Natural killer cell (primary cell): ENCODE results near the gene GRK1. TPM values are rescaled to one million over a fixed set of nuclear protein-coding genes. Genes with fewer than 3 reads are reported as not detected.

Experiments used
- ATAC-seq, 3 donors: fragments of 150-1000 bp in 2 of 3; fragments of 200-7000 bp in 1 of 3; cut with Tn5 transposase; 1 replicate in 1 of 3; 2 replicates in 2 of 3; pipeline ENCODE4 v1.10.0; 2021; ENCODE audit warnings: mild to moderate bottlenecking in 2 of 3, moderate library complexity in 2 of 3
- DNase-seq, 2 donors: peaks; one replicate each; pipeline versions ENCODE4 v3.0.0 to v3.0.0-alpha.2; 2013 to 2021; ENCODE audit warnings: mixed read lengths in 1 of 2
- H3K27ac ChIP-seq: one replicate; pipeline ENCODE4 v1.5.1; 2013; ENCODE audit warnings: mild to moderate bottlenecking, low read length
- H3K27me3 ChIP-seq: one replicate; pipeline ENCODE4 v1.6.1; 2013; ENCODE audit warnings: low read length; ENCODE audit not compliant: control insufficient read depth, insufficient read depth
- H3K36me3 ChIP-seq: one replicate; pipeline ENCODE4 v1.6.1; 2013; ENCODE audit warnings: low read length; ENCODE audit not compliant: control insufficient read depth, insufficient read depth
- H3K4me1 ChIP-seq: one replicate; pipeline ENCODE4 v1.6.1; 2013; ENCODE audit warnings: low read length; ENCODE audit not compliant: control insufficient read depth, insufficient read depth
- H3K4me3 ChIP-seq: one replicate; pipeline ENCODE4 v1.5.1; 2013; ENCODE audit warnings: low read length
- H3K9me3 ChIP-seq: one replicate; pipeline ENCODE4 v1.6.1; 2013; ENCODE audit warnings: low read length; ENCODE audit not compliant: control insufficient read depth, insufficient read depth
- H3K27ac Mint-ChIP-seq, 2 donors: one replicate each; pipeline ENCODE4 v1.8.0; 2022; ENCODE audit warnings: mild to moderate bottlenecking in 2 of 2, mixed read lengths in 2 of 2, moderate library complexity in 1 of 2
- H3K27me3 Mint-ChIP-seq, 2 donors: one replicate each; pipeline ENCODE4 v1.8.0; 2022; ENCODE audit warnings: low read depth in 2 of 2, mixed read lengths in 2 of 2
- H3K36me3 Mint-ChIP-seq: one replicate; pipeline ENCODE4 v1.8.0; 2022; ENCODE audit warnings: mixed read lengths
- H3K4me1 Mint-ChIP-seq, 2 donors: one replicate each; pipeline ENCODE4 v1.8.0; 2022; ENCODE audit warnings: mixed read lengths in 2 of 2
- H3K4me3 Mint-ChIP-seq: one replicate; pipeline ENCODE4 v1.8.0; 2022; ENCODE audit warnings: mild to moderate bottlenecking, moderate library complexity, mixed read lengths
- H3K9me3 Mint-ChIP-seq, 2 donors: one replicate each; pipeline ENCODE4 v1.8.0; 2022; ENCODE audit warnings: mixed read lengths in 2 of 2
- CTCF ChIP-seq: fragments of 200-600 bp; IDR thresholded peaks from one replicate; pipeline ENCODE4 v1.8.0; 2022; ENCODE audit warnings: antibody characterized with exemption
- WGBS: methylation state at CpG from one replicate; pipeline ENCODE4 v1.1.7; 2013; ENCODE audit warnings: missing lambda C conversion rate; ENCODE audit not compliant: insufficient coverage; 5-methylcytosine and 5-hydroxymethylcytosine counted together
- intact Hi-C: fragments of 100-400 bp; cut with micrococcal nuclease; formaldehyde crosslinking; loops from one replicate; pipeline ENCODE4 v1.14.2; 2022
- total RNA-seq, 4 donors: library from RNA; stranded (reverse); fragments of 120-200 nt in 1 of 4; gene quantifications; one replicate each; pipeline versions ENCODE4 v1.2.3 to v1.2.4, GENCODE V29; 2013 to 2022

The GRK1 gene
- total RNA-seq, 3 donors from 2014 or later (not counting 1 experiment from before 2014, with no cell fraction given), result not detected

- intact Hi-C loops, result no loop called here
- H3K9me3 ChIP-seq, result no peaks in the 10 kb centered on the region
- no peak overlapping the region for H3K4me3 ChIP-seq
Observed at GRCh38 chr13:113753171-113753570, 86.2 kb downstream of the GRK1 start.

DNA sequence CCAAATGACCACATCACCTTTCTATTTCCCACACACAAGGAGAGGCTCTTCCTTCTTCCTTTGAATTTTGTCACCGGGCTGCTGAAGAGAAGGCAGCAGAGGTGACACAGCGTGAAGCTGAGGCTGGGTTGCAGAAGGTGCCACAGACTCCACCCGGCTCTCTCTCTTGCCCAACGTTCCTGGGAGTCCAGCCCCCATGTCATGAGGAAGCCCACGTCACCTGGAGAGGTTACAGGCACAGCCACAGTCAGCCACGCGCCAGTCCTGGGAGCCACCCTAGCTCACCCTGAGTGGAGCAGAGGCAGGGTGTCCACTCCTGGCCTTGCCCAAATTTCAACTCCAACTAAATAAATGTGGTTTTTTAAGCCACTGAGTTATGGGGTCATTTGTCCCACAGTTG lies 87.2 kb downstream of the GRK1 start:
- H3K27ac Mint-ChIP-seq, result no peak overlapping the region
- TF ChIP-seq CTCF, result no peak
- Histone ChIP-seq H3K27ac (no peak overlapping the region), H3K36me3 (no peaks in the 10 kb centered on the region), H3K27me3 (peaks cover 11% of the 10 kb centered on the region), H3K4me1 (peaks cover 10% of the 10 kb centered on the region), H3K9me3 (no peaks in the 10 kb centered on the region), H3K4me3 (no peak overlapping the region)
- H3K4me3 Mint-ChIP-seq, result no peak overlapping the region
- WGBS, result 80% methylated on average over 7 of the region's 7 CpGs
- DNase-seq (no peak), ATAC-seq (no peak)
- no peaks in the 10 kb centered on the region for H3K36me3 Mint-ChIP-seq
- peaks cover 7 to 8% of the 10 kb centered on the region in 2 donors for H3K4me1 Mint-ChIP-seq
- H3K27me3 Mint-ChIP-seq, result peaks cover 16 to 25% of the 10 kb centered on the region in 2 donors
- intact Hi-C loops, result no loop called here
- H3K9me3 Mint-ChIP-seq, result peaks cover 0 to 2% of the 10 kb centered on the region in 2 donors

More at GRCh38 chr13:113753171-113753570, 86.2 kb downstream of the GRK1 start:
- Mint-ChIP-seq H3K4me1 (peaks cover 0 to under 1% of the 10 kb centered on the region in 2 donors), H3K4me3 (no peak overlapping the region), H3K36me3 (no peaks in the 10 kb centered on the region), H3K9me3 (peaks cover 0 to 2% of the 10 kb centered on the region in 2 donors), H3K27me3 (peaks cover 15 to 19% of the 10 kb centered on the region in 2 donors), H3K27ac (no peak overlapping the region)
- DNase-seq (no peak), ATAC-seq (no peak)
- peaks cover 2% of the 10 kb centered on the region for H3K4me1 ChIP-seq
- no peaks in the 10 kb centered on the region for H3K36me3 ChIP-seq
- no peak overlapping the region for H3K27ac ChIP-seq
- WGBS, result 83% methylated on average over 11 of the region's 11 CpGs
- peaks cover 3% of the 10 kb centered on the region for H3K27me3 ChIP-seq
- TF ChIP-seq CTCF, result no peak

DNA sequence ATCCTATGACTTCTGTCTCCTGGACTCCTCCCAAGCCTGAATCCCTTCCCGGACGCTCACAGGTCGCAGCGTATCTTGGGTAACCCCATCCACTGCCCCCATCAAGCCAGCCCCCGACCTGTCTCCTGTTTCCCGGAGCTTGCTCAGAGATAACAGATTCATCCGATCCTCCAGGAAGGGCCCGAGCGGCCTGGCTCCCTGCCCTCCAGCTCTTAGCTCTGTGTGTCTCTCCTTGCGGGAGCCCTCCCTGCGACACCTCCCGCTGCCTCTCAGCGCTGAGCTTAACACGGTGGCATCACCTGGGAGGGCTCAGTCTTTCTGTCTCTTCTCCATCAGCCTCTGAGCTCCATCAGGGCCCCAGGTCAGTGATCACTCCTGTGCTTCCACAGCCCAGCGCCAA lies 87.7 kb downstream of the GRK1 start:
- no peak for ATAC-seq
- intact Hi-C loops, result no loop called here
- DNase-seq, result no peak
- Mint-ChIP-seq H3K4me3 (no peak overlapping the region), H3K9me3 (peaks cover 0 to 2% of the 10 kb centered on the region in 2 donors), H3K27me3 (peaks cover 20 to 29% of the 10 kb centered on the region in 2 donors), H3K4me1 (peaks cover 11 to 12% of the 10 kb centered on the region in 2 donors), H3K36me3 (no peaks in the 10 kb centered on the region), H3K27ac (no peak overlapping the region)
- no peak for TF ChIP-seq CTCF
- Histone ChIP-seq H3K27me3 (peaks cover 13% of the 10 kb centered on the region), H3K4me1 (peaks cover 15% of the 10 kb centered on the region), H3K9me3 (no peaks in the 10 kb centered on the region), H3K4me3 (no peak overlapping the region), H3K27ac (no peak overlapping the region), H3K36me3 (no peaks in the 10 kb centered on the region)
- WGBS, result 89% methylated on average over 15 of the region's 15 CpGs

DNA sequence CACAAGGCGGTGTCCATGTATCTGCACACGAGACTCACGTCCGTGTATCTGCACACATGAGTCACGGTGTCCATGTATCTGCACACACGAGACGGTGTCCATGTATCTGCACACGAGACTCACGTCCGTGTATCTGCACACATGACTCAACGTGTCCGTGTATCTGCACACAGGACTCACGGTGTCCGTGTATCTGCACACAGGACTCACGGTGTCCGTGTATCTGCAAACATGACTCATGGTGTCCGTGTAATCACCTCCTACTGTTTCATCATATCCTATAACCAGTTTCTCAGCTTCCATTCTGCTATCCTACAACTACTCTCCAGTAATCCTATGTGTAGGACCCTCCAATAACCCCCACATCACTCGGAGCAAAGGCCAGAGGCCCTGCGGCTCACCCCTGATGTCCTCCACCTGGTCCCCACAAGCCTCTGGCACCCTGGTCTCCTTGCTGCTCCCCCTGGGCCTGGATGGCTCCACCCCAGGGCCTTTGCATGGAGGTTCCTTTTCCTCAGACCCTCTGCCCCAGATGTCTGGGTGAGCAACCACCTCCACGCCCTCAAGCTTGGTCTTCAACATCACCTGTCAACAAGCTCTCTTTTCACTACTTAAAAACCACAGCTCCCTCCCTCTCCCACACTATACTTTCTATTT lies 89.5 kb downstream of the GRK1 start:
- peaks cover 37 to 45% of the 10 kb centered on the region in 2 donors for H3K27me3 Mint-ChIP-seq
- no peak for DNase-seq
- no peaks in the 10 kb centered on the region for H3K9me3 Mint-ChIP-seq
- 96% methylated on average over 20 of the region's 20 CpGs for WGBS
- Histone ChIP-seq H3K27me3 (peaks cover 24% of the 10 kb centered on the region), H3K9me3 (no peaks in the 10 kb centered on the region), H3K4me3 (no peak overlapping the region), H3K27ac (no peak overlapping the region), H3K4me1 (peaks cover 19% of the 10 kb centered on the region), H3K36me3 (no peaks in the 10 kb centered on the region)
- intact Hi-C loops, result no loop called here
- no peak for TF ChIP-seq CTCF
- H3K36me3 Mint-ChIP-seq, result no peaks in the 10 kb centered on the region
- no peak overlapping the region for H3K27ac Mint-ChIP-seq
- H3K4me1 Mint-ChIP-seq, result peaks cover 13 to 20% of the 10 kb centered on the region in 2 donors
- H3K4me3 Mint-ChIP-seq, result no peak overlapping the region
- ATAC-seq, result no peak
